ENCODE data around the gene ITGA6. TPM values are rescaled to one million over a fixed set of nuclear protein-coding genes. Genes with fewer than 3 reads are reported as not detected.

Gene ITGA6
- 9.8 and 119 TPM in 2 replicates for total RNA-seq

DNA sequence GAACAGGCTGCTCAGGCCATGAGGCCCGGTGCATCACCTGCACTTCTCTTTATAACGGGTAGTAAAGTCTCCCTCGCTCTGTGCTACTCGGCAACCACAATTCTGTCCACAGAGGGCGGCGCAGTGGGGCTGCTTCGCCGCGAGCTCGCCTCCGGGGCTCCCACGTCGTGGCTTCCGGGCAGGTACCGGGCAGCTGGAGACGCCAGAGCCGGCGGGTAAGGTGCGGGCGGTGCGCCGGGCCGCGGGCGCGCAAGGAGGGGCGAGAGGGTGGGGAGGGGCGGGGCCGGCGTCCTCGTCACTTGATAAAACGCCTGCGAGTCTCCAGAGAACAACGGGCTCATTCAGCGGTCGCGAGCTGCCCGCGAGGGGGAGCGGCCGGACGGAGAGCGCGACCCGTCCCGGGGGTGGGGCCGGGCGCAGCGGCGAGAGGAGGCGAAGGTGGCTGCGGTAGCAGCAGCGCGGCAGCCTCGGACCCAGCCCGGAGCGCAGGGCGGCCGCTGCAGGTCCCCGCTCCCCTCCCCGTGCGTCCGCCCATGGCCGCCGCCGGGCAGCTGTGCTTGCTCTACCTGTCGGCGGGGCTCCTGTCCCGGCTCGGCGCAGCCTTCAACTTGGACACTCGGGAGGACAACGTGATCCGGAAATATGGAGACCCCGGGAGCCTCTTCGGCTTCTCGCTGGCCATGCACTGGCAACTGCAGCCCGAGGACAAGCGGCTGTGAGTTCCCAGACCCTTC, at the start of gene ITGA6:
TSS of gene ITGA6 (plus strand) at position 331 of the 734 bp plus-strand sequence.

Other genes with a start within 250 kb of the ITGA6 start
- gene PDK1, start 128.5 kb downstream of the ITGA6 start, total RNA-seq: 45.3 and 53.0 TPM in 2 replicates

All from smooth muscle cell of the pulmonary artery (primary cell).